SK-N-SH (cell line): ENCODE measurements around the gene SEM1. TPM values are rescaled to one million over a fixed set of nuclear protein-coding genes. Genes with fewer than 3 reads are reported as not detected.

Experiments used
- CTCF ChIA-PET: fragments of 300-600, 350-600 bp; formaldehyde crosslinking; extraction: SDS; loops from one replicate; lab custom pipeline; 2021; lab: Yijun Ruan, JAX
- POLR2A ChIA-PET: fragments of 350-600 bp; sonication (Branson Sonifier 250); formaldehyde crosslinking; extraction: SDS; loops from one replicate; lab custom pipeline; 2020; ENCODE audit warnings: antibody characterized with exemption, inconsistent platforms; lab: Yijun Ruan, JAX
- DNase-seq: peaks from one replicate; pipeline ENCODE4 v3.0.0; 2012
- H2AFZ ChIP-seq: fragments of 200-600 bp; sonication (generic); 2 replicates; pipeline ENCODE4 v1.8.1; 2016; ENCODE audit warnings: antibody characterized with exemption, mild to moderate bottlenecking, low read depth
- H3F3A ChIP-seq: fragments of 200-600 bp; sonication (generic); replicated peaks from 2 replicates; pipeline ENCODE3; 2016; ENCODE audit warnings: antibody characterized with exemption, mild to moderate bottlenecking; ENCODE audit not compliant: insufficient read depth
- H3K27ac ChIP-seq, 2 experiments: fragments of 200-500 bp in 1 of 2; fragments of 200-600 bp in 1 of 2; sonication (Bioruptor generic) in 1 of 2; sonication (generic), shearing (Covaris generic) in 1 of 2; 2 replicates each; pipeline versions ENCODE4 v1.5.1 to v1.6.1; 2014 to 2016; ENCODE audit warnings: low read depth in 2 of 2, inconsistent platforms in 1 of 2, low read length in 1 of 2, mild to moderate bottlenecking in 1 of 2, mixed read lengths in 1 of 2
- H3K27me3 ChIP-seq: fragments of 200-600 bp; sonication (generic), shearing (Covaris generic); 2 replicates; pipeline ENCODE4 v1.6.1; 2016; ENCODE audit warnings: mixed run types; ENCODE audit not compliant: insufficient read depth
- H3K36me3 ChIP-seq, 2 experiments: fragments of 200-500 bp in 1 of 2; fragments of 200-600 bp in 1 of 2; sonication (Bioruptor generic) in 1 of 2; sonication (generic) in 1 of 2; replicated peaks in 1 of 2; 2 replicates each; pipeline versions ENCODE3 to v1.5.1; 2014 to 2016; ENCODE audit warnings: low read length in 1 of 2, mild to moderate bottlenecking in 1 of 2; ENCODE audit not compliant: insufficient read depth in 2 of 2, control insufficient read depth in 1 of 2
- H3K4me1 ChIP-seq, 2 experiments: fragments of 200-500 bp in 1 of 2; fragments of 200-600 bp in 1 of 2; sonication (Bioruptor generic) in 1 of 2; sonication (generic), shearing (Covaris generic) in 1 of 2; 2 replicates each; pipeline versions ENCODE4 v1.5.1 to v1.6.1; 2014 to 2016; ENCODE audit warnings: low read depth in 1 of 2, low read length in 1 of 2, mixed run types in 1 of 2; ENCODE audit not compliant: insufficient read depth in 2 of 2, control insufficient read depth in 1 of 2
- H3K4me2 ChIP-seq: fragments of 200-600 bp; sonication (generic), shearing (Covaris generic); 2 replicates; pipeline ENCODE4 v1.6.1; 2017; ENCODE audit warnings: mixed run types
- H3K4me3 ChIP-seq, 2 experiments: fragments of 200-500 bp in 1 of 2; fragments of 200-600 bp in 1 of 2; sonication (Bioruptor generic) in 1 of 2; sonication (generic), shearing (Covaris generic) in 1 of 2; 2 replicates each; pipeline versions ENCODE4 v1.5.1 to v1.8.1; 2014 to 2016; ENCODE audit warnings: low read depth in 2 of 2, inconsistent platforms in 1 of 2, low read length in 1 of 2, mild to moderate bottlenecking in 1 of 2, mixed read lengths in 1 of 2, moderate library complexity in 1 of 2
- H3K79me2 ChIP-seq: fragments of 200-600 bp; sonication (generic); 2 replicates; pipeline ENCODE4 v1.8.1; 2017; ENCODE audit warnings: mild to moderate bottlenecking; ENCODE audit not compliant: insufficient read depth
- H3K9ac ChIP-seq: fragments of 200-600 bp; sonication (generic); 2 replicates; pipeline ENCODE4 v1.6.1; 2017; ENCODE audit warnings: mixed run types
- H3K9me2 ChIP-seq: fragments of 200-600 bp; sonication (generic); 2 replicates; pipeline ENCODE4 v1.6.1; 2017; ENCODE audit warnings: mixed run types
- H3K9me3 ChIP-seq: fragments of 200-600 bp; sonication (generic); 2 replicates; pipeline ENCODE4 v1.6.1; 2017; ENCODE audit warnings: mixed run types, mild to moderate bottlenecking, moderate library complexity
- H4K20me1 ChIP-seq: fragments of 200-600 bp; sonication (generic); 2 replicates; pipeline ENCODE4 v1.6.1; 2017; ENCODE audit warnings: mild to moderate bottlenecking, mixed run types; ENCODE audit not compliant: insufficient read depth
- CHD2 ChIP-seq: fragments of 150-350 bp; IDR thresholded peaks from 2 replicates; pipeline ENCODE4 v1.6.1; 2018; ENCODE audit warnings: low read length; ENCODE audit not compliant: partially characterized antibody
- EP300 ChIP-seq, 2 experiments: IDR thresholded peaks; 2 replicates each; pipeline versions ENCODE4 v1.4.0 to v1.6.1; 2012; ENCODE audit warnings: borderline replicate concordance in 1 of 2, low read depth in 1 of 2, low read length in 1 of 2
- EZH2phosphoT487 ChIP-seq: fragments of 200-600 bp; sonication (generic); IDR thresholded peaks from 2 replicates; pipeline ENCODE4 v1.6.1; 2017; ENCODE audit warnings: low read depth, mixed run types, mild to moderate bottlenecking, antibody characterized with exemption, moderate library complexity, borderline replicate concordance
- FOSL2 ChIP-seq: IDR thresholded peaks from 2 replicates; pipeline ENCODE4 v1.4.0; 2012; ENCODE audit warnings: low read depth, mild to moderate bottlenecking, moderate library complexity, borderline replicate concordance
- FOXJ3 ChIP-seq: sonication (generic); formaldehyde crosslinking; IDR thresholded peaks from 2 replicates; pipeline ENCODE4 v1.5.1; 2020; ENCODE audit warnings: mild to moderate bottlenecking, missing genetic modification reagents
- FOXM1 ChIP-seq: IDR thresholded peaks from 2 replicates; pipeline ENCODE4 v1.4.0; 2012; ENCODE audit warnings: low read depth, mild to moderate bottlenecking
- GATA2 ChIP-seq: sonication (generic); formaldehyde crosslinking; IDR thresholded peaks from 2 replicates; pipeline ENCODE4 v1.5.0; 2020; ENCODE audit warnings: mild to moderate bottlenecking, missing genetic modification reagents
- IRF3 ChIP-seq: fragments of 150-350 bp; IDR thresholded peaks from 2 replicates; pipeline ENCODE4 v1.6.1; 2016; ENCODE audit warnings: mild to moderate bottlenecking, low read depth, low read length
- MEF2A ChIP-seq: IDR thresholded peaks from 2 replicates; pipeline ENCODE4 v1.4.0; 2012; ENCODE audit warnings: low read depth, borderline replicate concordance
- NFIC ChIP-seq: IDR thresholded peaks from 2 replicates; pipeline ENCODE4 v1.4.0; 2012; ENCODE audit warnings: borderline replicate concordance
- POLR2AphosphoS5 ChIP-seq: IDR thresholded peaks from 2 replicates; pipeline ENCODE4 v1.6.1; 2012; ENCODE audit warnings: low read depth, low read length
- RAD21 ChIP-seq: IDR thresholded peaks from 2 replicates; pipeline ENCODE4 v1.6.1; 2012; ENCODE audit warnings: mild to moderate bottlenecking, low read length
- RXRA ChIP-seq: IDR thresholded peaks from 2 replicates; pipeline ENCODE4 v1.4.0; 2012; ENCODE audit warnings: low read depth, mild to moderate bottlenecking, borderline replicate concordance
- SMC3 ChIP-seq: IDR thresholded peaks from 2 replicates; pipeline ENCODE4 v1.6.1; 2012; ENCODE audit warnings: low read depth, low read length, improper control_type of control experiment
- TCF12 ChIP-seq: IDR thresholded peaks from 2 replicates; pipeline ENCODE4 v1.4.0; 2012
- TEAD4 ChIP-seq: IDR thresholded peaks from 2 replicates; pipeline ENCODE4 v1.4.0; 2012; ENCODE audit warnings: mild to moderate bottlenecking, borderline replicate concordance; ENCODE audit not compliant: insufficient read depth
- YY1 ChIP-seq: IDR thresholded peaks from 2 replicates; pipeline ENCODE4 v1.4.0; 2012; ENCODE audit warnings: low read depth, mild to moderate bottlenecking
- ZBTB33 ChIP-seq: IDR thresholded peaks from 2 replicates; pipeline ENCODE4 v1.4.0; 2012; ENCODE audit warnings: low read depth, borderline replicate concordance
- WGBS: methylation state at CpG from one replicate; pipeline ENCODE4 v1.1.6; 2017; ENCODE audit warnings: low lambda C conversion rate; 5-methylcytosine and 5-hydroxymethylcytosine counted together
- polyA plus RNA-seq, 3 experiments: library from polyadenylated mRNA; depleted of rRNA; stranded (reverse); fragments of >200 nt; gene quantifications; 2 replicates each; pipeline ENCODE4 v1.2.3, GENCODE V29; 2012

The SEM1 gene
- polyA plus RNA-seq, 1 of the 3 experiments (the other 2 are of a cell fraction), result 56.3 TPM

- 91% methylated on average over 2 of the region's 2 CpGs for WGBS
- Histone ChIP-seq H3K27ac (no peak overlapping the region), H4K20me1 (peaks cover 31% of the 10 kb centered on the region), H3K36me3 (peaks cover 11 to 18% of the 10 kb centered on the region in 2 experiments), H3K9ac (no peak overlapping the region), H3K27me3 (no peaks in the 10 kb centered on the region), H3K4me2 (no peak overlapping the region), H3F3A (no peaks in the 10 kb centered on the region), H3K9me2 (0 out of 2 replicates have a peak, but pooled peaks cover 4% of the 10 kb centered on the region), H3K79me2 (peaks cover 41% of the 10 kb centered on the region), H3K4me3 (no peak overlapping the region), H3K9me3 (peaks cover 6% of the 10 kb centered on the region; the same call in 1 of the 2 replicates), H3K4me1 (peaks cover 7 to 12% of the 10 kb centered on the region in 2 experiments; a peak in 2 of 4 replicates), H2AFZ (peak overlapping the region; percentile 98)
- POLR2A ChIA-PET, result no interaction called here
- CTCF ChIA-PET, result interaction anchor here (0.7 to 1.7 kb wide), 2 partner anchors 8 to 317 kb away, joined by 3 to 4 read pairs; no protein-coding TSS in a partner anchor
- DNase-seq, result no peak
- TF ChIP-seq FOXM1 (no peak), MEF2A (no peak), FOXJ3 (CRISPR knock-in tag) (no peak), TCF12 (no peak), IRF3 (no peak), RAD21 (no peak), RXRA (no peak), EZH2phosphoT487 (no peak), YY1 (no peak), EP300 (IDR thresholded peaks at IDR 0.05; ENCODE audit: borderline replicate concordance in 1 of 2, low read depth in 1 of 2, low read length in 1 of 2) (no peak), CHD2 (no peak), FOSL2 (no peak), GATA2 (CRISPR knock-in tag) (no peak), ZBTB33 (no peak), SMC3 (no peak), POLR2AphosphoS5 (no peak), TEAD4 (no peak), NFIC (no peak)
These were observed 898 bp upstream of the SEM1 start for GRCh38 chr7:96710544-96710943.
